Measurements from ENCODE around the gene EDNRB.

- TF ChIP-seq CTCF (IDR thresholded peaks at IDR 0.05; ENCODE audit: poor library complexity), result no peak
- TF ChIP-seq EZH2phosphoT487 (IDR thresholded peaks at IDR 0.05; ENCODE audit: low read depth, severe bottlenecking, unreplicated experiment), result no peak
- no peak for TF ChIP-seq EZH2 (IDR thresholded peaks at IDR 0.05; ENCODE audit: borderline replicate concordance)
Observed at GRCh38 chr13:77860507-77860981, 58.1 kb downstream of the EDNRB start.
